DMS79 treated with DMSO at 0.1 percent for 48 hours (cell line): ENCODE data around the gene IGDCC3.
A peak's percentile ranks its signal among the peaks of the same experiment; 100 is the strongest.

ENCODE experiments used
- DNase-seq: peaks from one replicate; lab custom pipeline; 2025; lab: John Stamatoyannopoulos, UW

The IGDCC3 gene

DNA sequence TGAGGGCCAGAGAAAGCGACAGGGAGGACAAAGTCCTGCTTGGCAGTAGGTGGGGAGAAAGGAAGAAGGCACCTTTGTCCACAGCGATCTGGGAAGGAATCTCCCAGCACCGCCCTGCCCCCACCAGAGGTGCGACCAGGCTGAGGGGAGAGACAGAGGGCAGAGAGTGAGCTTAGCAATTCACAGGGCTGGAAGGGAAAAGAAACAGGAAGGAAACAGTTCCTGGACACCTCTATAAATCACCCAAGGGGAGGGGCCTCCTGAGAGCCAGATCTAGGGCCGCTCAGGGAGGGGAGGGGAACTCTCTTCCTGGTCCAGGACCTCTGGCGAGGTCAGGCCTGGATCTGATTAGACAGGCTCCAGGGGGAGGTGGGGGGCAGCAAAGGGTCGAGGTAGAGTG is 37.9 kb downstream of the IGDCC3 start:
- no peak for DNase-seq

DNA sequence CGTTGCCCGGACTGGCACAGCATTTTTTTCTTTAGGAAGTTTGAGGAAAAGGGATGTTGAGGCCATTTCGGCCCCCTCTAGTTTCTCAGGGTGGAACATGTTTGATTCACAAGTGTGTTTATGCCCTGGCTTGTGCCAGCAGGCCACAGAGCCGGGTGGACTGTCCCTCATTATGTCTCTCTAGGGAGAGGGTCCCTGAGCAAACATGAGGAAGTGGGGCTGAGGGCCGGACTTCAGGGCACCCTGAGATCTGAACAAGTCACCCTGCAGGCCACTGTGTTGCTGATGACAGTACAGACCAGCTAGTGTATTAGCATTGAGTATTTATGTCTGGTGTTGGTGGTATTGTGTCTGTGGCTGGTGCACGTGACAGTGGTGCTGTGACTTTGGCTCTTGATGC is 38.4 kb downstream of the IGDCC3 start:
- no peak for DNase-seq

DNA sequence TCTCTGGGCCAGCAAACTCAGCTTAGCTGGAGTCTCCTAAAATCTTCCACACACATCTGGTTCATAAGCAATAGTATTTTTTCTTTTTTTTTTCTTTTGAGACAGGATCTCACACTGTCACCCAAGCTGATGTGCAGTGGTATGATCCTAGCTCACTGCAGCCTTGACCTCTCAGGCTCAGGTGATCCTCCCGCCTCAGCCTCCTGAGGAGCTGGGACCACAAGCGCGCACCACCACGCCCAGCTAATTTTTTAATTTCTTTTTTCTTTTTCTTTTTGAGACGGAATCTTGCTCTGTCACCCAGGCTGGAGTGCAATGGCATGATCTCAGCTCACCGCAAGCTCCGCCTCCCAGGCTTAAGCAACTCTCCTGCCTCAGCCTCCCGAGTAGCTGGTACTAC is 39.0 kb downstream of the IGDCC3 start:
- no peak for DNase-seq

DNA sequence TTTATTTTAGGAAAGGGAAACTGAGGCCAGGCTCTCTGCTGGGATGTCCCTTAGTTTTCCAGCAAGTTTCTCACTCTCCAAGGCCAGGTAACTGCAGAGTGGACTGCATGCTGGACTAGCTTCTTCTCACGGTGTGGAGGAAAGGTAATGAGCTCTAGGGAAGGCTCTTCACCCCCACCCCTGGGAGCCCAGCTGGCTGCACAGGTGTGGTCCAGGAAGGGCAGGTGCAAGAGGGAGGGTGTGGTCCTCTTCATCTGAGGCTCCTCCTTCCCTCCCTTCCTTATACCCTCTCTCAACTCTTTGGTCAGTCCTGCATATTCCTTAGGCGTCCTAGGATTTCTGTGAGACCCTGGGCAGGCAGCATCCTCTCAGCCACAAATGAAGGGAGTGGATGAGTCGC is 39.4 kb downstream of the IGDCC3 start:
- DNase-seq: peak; percentile 52

DNA sequence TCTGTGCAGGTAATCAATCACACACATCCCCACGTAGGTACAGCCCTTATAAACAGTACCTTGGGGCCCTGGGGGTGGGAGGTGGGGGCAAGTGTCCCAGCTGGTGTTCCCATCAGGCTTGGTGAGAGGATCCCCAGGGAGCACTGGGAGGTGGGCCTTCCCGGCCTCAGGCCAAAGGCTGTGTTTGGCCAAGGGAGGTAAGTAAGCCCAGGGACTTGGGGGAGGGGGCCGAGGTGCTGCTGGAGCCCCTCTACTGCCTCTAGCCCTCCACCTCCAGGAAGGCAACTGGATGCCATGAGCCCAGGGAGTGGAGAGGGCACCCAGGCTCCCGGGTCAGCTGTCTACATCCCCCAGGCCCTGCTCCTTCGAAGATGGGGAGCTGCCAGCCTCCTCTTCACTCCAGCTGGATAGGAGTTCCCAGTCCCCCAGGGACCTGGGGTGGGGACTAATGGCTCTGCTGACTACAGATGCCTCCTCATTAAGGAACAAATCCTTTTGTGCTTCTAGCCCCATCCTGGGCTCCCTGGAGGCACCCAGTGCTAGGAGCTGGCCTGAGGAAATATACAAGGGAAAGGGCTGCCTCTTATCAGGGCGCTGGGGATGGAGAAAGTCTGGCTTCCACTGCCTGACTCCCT is 40.2 kb downstream of the IGDCC3 start:
- no peak for DNase-seq

DNA sequence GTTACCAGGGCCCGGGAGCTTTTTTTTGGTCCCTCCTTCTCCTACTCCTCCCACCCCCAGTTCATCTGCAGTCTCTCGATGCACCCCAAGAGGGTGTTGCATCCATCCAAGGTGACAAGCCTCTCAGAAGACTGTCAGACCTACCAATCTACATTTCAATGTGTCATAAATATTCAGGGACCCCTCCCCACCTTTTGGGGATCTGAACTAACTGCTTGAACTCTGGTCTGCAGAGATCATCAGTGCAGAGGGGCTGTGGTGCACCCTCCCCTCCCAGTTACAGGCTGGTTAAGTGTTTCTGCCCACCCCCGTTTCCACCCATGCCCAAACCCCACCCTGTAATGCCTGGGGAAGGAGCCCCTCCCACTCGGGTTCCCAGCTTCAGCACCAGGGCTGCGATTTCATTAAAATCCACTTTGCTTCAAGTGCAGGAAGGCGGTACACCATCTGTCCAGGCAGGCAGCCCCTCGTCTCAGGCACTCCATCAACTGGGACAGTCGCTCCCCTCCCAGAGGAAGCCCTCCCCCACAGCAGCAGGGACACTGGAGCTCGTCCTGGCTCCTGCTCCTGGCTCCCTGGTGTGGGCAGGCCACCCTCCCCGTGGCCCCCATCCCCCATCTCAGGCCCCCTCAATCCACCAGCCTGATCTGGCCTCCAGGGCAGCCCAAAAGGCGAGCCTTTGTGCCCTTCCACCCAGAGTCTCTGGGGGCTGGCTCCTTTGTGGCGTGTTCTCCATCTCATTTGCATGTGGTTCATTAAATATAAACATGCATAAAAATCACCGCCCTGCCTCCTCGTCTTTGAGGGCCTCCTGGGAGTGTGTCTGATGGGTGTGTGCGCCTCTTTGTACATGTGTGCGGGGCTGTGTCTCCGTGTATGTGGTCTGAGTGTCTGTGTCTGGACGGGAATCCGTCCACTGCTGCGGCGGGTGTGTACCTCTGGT is 41.0 kb downstream of the IGDCC3 start:
- peak; percentile 12 for DNase-seq

DNA sequence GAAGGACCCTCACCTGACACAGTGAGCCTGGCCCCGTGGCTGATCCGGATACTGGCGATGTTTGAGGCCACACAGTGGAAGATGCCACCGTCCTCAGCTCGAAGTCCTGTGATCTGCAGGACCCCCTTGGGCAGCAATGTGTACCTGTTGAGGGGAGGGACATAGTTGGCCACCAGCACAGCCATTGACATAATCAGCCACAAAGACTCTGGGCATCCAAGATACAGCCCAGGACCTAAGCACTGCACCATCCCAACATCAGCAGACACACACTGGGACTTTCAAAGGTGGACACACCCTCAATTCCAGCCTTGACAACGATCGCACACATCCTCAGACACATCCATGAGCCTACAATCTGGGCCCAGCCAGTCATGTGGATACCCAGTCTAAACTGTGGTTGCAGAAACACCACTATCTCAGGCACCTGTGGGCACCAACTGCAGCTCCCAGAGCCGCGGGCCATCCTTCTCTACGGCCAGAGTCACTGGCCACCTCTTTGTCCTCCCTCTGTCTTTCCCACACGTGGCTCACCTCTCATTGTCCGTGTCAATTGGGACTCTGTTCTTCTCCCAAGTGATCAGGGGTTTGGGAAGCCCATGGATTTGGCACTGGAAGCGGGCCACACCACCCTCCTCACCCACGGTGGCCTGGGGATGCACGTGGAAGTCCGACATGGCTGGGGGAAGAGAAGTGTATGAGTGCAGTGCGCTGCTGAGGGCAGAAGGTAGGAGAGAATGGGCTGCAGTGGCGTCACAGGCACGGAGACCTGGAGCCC is 42.3 kb downstream of the IGDCC3 start:
- DNase-seq: no peak

DNA sequence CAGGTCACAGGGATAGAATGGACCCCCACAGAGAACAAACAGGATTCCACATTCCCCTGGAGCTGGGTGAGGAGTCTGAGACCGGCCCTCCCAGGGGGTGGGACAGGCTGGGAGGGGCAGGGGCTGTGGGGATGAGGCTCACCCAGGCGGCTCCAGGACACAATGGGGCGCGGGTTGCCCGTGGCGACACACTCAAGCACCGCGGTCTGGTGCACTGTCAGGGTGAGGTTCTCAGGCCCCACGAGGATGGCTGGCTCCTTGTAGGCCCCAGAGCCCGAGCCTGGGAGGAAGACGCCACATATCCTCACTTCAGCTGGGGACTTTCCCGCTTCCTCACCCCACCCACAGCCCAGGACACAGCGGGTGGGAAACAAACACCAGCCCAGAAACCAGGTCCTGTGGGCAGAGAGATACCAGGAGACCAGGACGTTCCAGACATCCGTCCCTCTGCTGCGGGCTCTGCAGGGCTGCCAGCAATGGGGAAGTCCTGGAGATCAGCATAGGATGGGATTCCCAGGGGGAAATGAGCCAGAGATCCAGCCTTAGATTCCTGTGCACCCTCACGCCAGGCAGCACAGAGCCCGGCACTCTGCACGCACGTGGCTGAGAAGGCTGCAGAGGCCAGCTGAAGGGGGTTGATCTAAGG is 43.1 kb downstream of the IGDCC3 start:
- no peak for DNase-seq

DNA sequence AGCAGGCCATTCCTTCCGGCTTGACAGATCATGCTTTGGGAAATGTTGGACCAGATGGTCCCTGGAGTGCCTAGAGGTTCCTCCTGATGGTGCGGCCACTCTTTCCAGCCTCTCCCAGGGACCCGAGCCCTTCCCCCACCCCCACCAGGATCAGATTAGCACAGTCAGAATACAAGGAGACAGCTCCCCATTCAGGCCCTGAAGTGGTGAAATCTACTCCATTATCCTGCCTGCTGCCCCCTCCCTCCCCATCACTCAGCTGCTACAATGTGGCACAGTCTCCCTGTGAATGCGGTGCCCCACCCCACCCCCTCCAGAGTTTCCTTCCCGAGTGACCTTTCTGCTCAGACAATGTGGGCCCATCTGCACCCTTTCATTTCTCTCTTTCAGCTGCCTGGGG is 43.9 kb downstream of the IGDCC3 start:
- no peak for DNase-seq

DNA sequence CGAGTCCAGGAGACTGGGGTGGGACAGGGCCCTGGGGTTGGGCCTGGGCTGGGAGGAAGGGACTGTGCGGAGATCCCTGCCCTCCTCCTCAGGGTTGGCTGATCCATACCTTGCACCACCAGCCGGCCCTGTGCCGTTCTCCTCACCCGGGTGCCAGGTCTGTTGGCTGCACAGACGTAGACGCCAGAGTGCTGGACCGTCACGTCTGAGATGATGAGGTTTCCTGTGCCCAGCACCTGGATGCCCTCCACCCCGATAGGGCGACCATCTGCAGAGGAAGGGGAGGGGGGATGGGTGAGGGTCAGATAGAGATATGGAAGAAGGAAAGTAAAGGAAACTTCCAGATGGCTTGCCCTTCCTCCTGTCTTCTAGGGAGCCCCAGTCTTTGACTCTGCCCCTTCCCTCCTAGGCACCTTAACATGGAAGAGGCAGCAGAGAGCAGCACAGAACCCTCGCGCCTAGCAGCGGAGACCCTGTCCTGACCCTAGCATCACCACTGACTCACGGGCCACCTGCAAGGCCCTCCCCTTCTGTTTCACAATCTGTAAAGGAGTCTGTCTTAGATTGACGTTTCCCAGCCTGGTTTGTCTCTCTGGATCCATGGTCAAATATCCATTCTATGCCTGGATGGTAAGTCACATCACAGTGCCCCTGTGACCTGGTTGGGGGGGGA is 44.5 kb downstream of the IGDCC3 start:
- DNase-seq: no peak

DNA sequence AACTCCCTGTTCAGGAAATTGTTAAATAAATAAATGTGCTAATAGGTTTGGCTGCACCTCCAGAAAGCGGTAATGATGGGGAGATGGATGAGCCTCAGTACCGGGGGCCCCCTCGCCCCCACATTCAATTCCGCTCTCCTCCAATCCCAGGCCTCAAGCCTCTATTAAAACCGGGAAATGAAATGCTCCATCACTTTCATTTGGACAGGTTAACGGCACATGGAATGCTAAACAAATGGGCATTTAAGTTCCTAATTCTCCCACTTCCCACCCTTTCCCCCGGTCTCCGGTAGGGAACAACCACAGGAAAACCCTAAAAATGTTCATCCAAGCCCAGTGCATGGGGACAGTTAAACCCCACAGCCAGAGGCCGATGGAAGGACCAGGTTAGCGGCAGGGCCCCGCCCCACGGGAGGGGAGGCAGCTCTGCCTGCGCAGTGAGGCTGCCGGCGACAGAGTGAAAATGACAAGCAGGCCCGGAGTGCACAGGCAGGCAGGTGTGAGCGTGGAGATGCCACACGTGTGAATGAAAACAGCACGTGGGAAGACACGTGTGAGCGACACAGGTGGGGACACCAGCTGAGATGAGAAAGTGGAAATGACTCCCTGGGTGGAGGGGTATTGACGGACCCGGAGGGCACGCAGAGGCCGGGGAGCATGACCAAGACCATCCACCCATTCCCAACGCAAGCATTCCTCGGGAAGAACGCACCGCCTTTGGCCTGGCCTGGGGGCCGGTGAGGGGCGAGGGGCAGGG is 45.2 kb downstream of the IGDCC3 start:
- DNase-seq: no peak

DNA sequence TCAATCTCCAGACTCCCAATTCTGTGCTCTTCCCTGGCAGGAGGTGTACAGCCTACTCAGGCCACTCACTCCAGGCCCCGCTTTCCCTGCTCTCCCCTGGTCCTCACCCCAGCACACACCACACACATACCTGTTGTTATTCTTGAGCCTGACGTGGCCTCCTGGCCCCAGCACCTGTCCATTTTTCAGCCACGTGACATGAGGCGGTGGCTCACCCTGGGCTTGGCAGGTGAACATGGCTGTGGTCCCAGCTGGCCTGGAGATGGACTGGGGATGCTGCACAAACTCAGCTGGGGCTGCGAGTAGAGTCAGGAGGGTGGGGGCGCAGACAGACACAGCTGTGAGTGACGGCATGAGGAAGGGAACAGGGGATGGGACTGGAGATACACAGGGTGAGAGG is 46.0 kb downstream of the IGDCC3 start:
- DNase-seq: no peak

DNA sequence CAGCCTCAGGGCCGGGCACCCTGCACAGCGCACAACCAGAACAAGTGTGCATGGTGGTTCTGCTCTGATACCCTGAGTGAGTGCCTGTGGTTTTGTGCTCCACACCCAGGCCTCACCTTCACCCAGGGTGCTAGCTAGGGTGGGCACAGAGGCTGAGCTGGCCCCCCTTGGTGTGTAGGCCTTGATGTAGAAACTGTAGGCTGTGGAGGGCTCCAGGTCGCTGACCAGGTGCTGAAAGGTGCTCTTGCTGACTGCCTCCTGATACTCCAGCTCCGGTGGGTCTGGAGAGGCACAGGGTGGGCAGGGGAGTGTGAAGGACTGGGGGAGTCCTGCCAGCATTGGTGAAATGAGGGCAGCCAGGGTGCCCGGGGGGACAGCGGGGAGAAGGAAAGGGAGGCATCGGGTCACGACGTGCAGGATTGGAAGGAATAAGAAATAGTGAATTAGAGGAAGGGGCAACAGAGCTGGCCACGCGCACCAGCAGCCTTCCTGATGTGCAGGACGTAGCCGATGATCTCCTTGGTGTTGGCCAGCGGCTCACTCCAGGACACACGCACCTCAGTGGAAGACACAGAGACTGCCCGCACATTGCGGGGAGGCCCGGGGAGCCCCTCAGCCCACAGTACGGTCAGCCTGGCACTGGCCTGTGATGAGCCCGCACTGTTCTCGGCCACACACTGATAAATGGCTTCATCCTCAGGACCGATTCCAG is 46.7 kb downstream of the IGDCC3 start:
- no peak for DNase-seq

DNA sequence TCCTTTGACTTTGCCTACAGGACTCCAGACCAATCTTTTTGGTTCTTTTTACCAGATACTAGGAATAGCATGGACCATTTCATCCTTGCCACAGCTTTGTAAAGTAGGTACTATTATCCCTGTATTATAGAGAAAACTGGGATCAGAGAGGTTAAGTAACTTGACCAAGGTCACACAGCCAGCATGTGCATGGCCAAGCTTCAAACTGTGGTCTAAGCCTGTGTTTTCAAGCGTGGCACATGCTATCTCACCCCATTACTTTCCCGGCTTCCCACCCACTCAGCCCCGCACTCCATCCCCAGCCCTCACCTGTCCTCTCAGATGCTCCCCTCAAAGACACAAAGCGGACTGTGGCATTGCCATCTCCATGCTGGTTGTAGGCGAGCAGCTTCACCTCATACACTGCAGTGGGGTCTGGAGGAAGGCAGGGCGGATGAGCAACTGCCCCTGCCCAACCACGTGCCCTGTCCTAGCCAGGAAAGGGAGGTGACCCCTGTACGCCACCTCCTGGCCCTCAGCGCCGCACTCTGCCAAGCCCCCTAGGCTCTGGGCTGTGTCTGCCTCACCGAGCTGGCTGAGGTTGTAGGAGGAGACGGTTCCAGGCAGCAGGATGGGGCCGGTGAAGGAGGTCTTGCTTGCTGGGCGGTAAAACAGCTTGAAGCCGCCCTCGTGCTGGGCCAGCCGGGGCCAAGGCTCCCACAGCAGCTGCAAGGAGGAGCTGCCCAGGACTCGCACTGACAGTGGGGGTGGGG is 47.6 kb downstream of the IGDCC3 start:
- no peak for DNase-seq

DNA sequence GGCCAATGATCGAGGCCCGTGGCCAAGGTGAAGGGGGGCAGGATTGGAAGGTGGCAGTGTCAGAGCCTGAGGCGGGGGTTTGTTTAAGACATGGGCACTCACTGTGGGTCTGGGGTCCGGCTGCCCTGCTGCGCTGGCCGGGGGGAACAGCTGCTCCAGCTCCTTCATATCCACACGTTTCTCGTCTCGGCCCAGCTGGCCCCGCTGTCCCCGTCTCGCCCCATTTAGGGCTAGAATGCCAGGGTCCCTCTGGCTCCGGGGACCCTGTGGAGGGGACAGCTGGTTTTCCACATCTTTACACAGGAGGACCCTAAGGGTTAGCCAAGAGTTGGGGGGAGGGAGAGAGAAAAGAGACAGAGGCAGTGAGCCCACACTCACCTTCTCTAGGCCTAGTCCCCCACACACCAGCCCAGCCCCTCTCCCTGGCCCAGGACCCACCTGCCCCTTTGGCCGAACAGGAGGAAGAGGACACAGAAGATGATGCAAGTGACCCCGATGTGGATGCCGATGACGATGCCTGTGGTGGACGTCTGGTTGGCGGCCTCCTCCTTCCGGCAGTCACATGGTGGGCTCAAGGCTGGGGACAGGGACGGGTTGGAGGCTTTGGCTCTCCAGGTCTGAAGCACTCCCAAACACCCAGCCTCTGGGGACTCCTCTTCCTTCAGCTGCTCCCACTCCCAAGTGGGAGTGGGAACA is 48.4 kb downstream of the IGDCC3 start:
- no peak for DNase-seq

DNA sequence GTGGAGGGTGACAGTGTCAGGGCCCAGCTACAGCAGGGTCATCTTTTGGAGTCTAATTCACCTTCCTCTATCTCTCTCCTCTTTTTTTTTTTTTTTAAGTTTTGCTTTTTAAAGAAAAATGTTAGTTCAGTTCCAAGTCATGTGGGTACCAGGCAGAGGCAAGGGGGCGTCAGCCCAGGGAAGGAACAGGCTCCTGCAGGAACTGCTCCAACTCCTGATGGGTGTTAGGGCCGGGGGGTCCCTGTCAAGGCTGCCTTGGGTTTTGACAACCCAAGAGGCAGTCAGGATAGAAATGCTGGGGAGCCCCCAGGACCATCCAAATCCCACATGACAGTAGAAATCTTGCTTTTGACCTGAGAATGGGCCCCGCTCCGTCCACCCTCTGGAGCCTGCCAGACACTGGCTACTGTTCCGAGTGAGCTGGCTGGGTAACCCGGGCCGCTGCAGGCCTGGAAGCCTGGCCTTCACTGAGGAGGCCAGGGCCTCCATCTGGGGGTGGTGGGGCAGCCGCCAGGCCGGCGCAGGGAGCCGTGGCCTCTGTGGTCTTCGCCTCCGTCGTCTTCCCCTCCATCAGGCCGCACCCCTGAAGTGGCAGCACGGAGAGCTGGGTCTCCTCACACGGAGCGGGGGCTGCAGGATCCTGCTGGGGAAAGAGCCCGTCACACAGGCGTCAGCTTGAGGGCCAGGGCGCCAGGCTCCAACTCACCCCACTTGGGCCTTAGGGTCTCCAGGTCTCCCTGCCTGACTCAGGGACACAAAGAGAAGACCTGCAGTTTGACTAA is 49.1 kb downstream of the IGDCC3 start:
- DNase-seq: no peak

DNA sequence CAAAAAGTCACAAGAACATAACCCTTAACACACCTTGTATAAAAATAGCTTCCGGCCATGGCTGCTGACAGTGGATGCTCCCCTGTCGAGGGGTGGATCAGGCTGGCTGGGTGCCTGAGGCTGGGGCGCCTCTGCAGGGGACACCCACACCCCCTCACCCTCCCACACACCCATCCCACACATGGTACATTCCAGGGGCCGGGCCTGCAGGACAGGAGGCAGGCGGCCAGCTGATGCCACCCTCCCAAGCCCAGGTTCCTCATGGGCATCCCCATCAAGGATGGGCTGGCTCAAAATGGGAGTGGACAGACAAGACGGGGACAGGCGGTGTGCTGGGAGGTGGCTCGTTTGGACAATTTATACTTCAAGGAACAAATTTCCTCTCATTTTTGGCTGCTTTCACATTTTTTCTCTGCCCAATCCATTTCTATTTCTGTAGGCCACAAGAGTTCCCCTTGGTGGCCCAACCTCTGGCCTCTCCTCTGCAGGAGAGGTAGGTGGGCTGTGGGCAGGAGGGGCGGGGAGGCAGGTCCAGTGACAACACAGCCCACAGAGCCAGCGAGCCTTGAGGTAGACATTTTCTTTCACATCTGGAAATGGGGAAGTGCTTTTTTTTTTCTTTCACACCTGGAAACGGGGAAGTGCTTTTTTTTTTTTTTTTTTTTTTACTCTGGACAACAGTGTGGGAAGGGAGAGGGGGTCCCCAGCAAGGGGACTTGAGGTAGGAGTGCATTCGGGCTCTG is 50.0 kb downstream of the IGDCC3 start:
- no peak for DNase-seq
